NCI-H510A treated with DMSO at 0.1 percent for 48 hours (cell line): Measurements from ENCODE around the gene TRIM29.

Experiments used
- DNase-seq: peaks from one replicate; lab custom pipeline; 2025; lab: John Stamatoyannopoulos, UW

The TRIM29 gene

DNA sequence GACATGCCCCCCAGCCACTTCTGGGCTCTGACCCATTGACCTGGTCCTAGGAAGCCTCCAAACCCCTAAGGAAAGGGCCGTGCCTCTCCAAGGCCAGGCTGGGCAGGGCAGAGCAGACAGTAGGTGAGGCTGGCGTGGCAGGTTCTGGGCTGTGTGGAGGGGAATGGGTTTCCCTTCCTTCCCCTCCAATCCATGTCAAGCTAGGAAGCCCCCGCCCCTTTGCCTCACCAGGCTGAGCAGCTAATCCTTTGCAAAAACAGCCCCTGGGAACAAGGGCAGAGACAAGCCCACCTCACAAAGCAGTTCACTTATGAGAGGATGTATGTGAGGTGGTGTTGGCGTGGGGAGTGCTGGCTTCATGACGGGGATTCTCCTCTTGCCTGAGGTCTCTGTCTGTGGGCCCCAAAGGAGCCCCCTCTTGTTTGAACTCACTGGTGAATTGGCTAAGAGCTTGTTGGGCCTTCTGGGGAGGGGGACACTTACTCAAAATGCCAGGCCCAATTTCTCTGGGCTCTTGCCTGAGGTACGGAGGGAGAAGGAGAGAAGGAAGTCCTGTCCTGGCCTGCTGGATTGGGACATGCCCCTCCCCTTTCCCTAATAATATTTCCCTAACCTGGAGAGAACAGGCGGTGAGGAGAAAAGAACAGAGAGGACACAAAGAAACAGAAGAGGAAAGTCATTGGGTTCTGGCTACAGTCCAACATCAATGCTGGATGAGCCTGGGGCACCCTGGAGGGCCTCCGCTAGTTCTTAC is 1.6 kb upstream of the TRIM29 start:
- DNase-seq: no peak

DNA sequence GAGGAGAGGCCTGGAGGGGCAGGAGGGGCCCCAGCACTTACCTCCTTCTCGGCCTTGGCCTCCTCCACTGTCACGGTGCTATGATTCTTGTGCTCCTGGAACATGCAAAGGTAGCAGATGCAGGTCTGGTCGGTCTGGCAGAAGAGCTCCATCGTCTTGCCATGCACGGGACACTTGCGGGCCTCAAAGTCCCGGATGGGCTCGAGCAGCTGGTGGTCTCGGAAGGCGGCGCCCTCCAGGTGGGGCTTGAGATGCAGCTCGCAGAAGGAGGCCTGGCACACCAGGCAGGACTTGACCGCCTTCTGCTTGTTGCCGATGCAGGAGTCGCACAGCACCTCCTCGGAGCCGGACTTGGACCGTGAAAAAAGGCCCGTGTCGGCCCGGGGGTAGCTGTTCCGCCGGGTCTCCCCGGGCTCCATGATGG is 714 bp downstream of the TRIM29 start:
- DNase-seq: no peak

GRCh38 chr11:120136356-120136755 is 1.6 kb downstream of the TRIM29 start:
- no peak for DNase-seq

- no peak for DNase-seq
Observed at GRCh38 chr11:120135838-120136237, 2.1 kb downstream of the TRIM29 start.

DNA sequence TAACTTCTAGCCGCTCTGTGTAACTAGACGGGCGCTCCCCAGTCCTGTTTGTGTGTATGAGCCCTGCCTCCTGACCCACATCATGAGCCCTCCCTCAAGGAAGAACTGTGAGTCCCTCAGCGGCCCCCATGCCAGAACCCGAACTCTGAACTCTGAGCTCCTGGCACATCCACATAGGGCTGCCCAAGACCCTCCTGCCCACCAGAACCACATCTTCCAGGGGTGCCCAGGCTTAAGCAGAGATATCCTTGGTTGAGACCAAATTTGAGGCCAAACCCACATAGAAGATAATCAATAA is 3.0 kb downstream of the TRIM29 start:
- no peak for DNase-seq

DNA sequence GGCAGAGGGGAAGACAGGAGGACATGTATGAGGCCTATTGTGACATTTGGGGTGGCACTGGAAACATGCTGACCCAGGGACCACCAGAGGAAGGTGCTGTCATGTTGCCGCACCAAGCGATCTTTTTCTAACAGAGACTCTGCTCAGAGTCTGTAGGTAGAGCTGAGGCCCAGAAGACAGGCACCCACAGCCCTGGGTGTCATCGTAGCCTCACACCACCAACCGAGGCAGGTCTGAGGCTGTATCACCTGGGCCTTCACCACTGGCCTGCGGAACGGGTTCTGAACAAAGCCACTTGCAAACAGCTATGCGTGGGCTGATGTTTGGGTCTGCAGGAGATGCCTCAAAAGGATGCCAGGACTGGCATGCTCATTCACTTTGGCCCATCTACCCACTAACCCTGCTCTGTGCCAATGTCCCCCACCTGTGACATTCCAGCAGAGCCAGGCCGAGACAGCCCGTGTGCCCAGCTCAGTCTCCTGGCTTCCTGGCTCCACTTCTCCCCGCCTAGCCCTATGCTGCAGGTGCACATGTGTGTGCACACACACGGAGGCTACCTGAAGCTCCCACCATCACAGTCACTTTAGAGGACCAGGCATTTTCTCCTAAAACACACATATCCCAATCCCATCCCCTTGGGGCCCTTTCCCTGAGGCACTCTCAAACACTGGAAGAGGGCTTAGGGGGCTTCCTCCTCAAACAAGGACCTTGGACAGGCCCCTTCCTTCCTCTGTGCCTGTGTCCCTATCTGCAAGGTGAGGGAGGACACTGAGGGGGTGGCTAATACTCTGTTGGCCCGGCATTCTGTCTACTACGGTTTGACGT is 3.6 kb downstream of the TRIM29 start:
- DNase-seq: no peak

GRCh38 chr11:120133216-120134105 is 4.5 kb downstream of the TRIM29 start:
- no peak for DNase-seq

DNA sequence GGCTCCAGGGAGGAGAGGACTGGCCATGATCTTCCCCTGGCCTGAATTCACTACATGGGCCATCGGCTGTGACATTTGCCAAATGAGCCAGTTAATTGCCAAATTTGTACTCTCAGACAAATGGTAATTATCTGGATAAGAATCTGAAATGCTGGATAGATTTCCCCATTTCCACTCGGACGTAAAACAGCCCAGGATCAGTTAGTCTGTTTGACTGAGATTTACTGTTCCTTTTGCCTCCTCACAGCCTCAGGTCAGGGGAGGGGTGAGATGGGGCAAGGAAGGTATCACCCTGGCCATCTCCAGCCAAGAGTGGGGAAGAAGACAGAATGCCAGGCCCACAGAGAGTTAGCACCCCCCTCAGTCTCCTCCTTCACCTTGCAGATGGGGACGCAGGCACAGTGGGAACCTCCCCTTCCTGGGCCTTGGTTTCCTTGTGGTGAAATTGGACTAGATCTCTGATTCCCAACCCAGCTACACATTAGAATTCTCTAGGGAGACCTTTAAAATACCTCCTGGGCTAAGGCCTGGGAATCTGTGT is 5.2 kb downstream of the TRIM29 start:
- DNase-seq: no peak

DNA sequence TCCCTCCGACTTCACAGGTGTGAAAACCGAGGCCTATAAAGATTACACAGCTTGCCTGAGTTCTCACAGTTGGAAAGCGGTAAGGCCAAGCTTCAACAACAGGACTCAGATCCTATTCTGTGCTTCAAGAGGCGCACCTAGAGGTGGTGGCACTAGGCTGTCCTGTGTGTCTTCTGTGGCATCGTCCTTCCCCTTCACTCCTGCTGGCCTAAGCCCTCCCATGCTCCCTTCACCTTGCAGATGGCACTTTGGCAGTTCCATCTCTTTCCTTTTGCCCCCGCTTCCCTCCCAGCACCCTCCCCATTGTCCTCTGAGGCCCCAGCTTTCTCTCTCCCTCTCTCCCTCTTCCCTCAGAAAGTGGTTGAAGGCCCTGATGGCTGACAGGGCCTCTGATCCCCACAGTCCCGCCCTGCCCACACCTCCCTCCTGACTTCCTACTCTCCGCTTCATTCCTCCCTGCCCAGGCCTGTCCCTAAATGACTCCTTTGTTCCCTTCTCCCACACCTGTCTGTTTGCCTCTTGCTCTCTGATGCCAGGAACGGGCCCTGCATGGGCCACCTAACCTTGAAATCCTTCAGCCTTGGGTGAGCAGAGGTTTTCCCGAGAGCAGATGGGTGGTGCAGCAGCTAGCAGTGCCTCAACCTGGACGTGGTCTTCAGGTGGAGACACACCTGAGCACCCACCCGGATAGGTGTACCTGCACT is 5.8 kb downstream of the TRIM29 start:
- DNase-seq: no peak

GRCh38 chr11:120130991-120131760 is 6.7 kb downstream of the TRIM29 start:
- DNase-seq: no peak

DNA sequence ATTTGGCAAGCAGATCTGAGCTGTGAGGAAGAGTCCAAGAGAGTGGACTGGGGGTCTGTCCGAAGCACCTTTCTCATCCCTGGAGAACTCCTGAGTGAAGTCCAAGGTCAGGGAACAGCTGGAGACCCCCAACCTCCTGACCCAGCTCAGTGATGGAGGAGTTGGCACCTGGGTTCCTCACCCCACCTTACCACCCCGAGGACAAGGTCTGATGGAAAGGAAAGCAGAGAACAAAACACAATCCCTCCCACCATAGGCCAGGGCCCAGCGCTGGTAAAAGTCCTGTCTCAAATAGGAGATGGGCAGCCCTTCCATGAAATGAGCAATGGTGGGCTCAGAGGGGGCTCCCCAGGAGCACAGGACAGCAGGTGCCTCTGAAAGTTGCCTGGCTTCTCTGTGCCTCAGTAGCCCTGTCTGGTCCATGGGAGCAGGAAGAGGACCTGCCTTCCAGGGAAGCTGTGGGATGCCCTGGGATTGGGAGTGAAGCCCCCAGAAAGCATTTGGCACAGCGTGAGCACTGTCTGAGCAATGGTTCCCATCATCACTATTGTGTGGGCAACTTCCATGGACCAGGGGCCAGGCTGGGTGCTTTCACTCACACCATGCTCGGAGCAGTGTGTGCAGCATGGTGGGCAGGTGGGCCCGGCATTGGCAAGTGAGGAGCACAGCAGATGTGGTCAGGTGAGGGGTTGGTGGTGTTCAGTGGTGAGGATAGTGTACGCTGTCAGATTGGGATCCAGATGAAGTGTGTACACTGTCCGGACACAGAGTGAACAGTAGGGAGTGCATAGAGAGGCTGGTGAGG is 7.5 kb downstream of the TRIM29 start:
- no peak for DNase-seq

DNA sequence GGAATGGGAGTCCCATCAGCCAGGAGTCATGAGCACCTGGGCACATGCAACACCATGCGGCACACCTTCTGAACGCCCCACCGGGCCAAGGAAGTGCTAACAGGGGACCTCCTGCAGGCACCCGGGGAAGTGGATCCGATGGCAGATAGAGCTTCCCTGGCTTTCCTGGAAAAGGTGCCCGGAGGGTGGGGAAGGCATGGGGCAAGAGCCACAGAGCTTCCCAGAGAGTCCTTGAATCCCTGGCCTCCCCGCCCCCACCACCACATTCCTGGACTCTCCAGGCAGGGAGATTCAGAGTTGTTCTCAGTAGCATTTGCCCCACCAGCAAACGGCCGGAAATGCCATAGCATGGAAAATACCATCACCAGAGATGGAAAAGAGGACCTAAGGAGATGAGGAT is 8.3 kb downstream of the TRIM29 start:
- no peak for DNase-seq

DNA sequence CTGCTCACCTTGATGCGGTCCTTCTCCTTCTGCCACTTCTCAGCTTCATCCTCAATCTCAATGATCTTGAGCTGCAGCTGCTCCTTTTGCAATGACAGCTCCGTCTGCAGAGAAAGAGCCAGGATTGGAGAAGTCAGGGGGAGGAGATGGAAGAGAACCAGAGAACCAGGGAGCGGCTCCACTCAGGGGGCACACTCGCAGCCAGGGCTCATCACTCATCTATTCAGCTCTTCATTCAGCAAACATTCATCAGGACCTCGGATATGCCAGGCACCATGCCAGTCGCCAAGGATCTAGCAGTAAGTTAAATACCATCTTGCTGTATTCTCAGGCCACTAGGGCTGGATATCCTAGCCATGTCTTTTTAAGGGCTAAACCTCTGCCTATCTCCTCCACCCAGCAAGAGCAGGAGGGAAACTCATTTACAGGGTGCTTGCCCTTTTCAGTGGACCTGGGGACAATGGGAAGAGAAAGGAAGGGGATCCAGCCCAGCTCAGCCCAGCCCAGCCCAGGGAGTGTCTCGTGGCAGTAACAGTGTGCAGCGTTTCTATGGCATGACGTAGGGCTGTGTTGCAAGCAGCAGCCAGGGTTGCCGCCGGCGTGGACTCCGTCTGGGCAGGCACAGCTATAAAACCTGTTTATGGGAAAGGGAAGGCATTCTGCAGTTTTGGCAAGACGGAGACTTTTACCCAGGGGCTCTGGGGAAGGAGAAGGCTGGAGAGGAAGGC is 9.4 kb downstream of the TRIM29 start:
- no peak for DNase-seq

GRCh38 chr11:120127236-120127635 is 10.7 kb downstream of the TRIM29 start:
- no peak for DNase-seq

- DNase-seq: no peak
Observed at GRCh38 chr11:120126620-120127019, 11.3 kb downstream of the TRIM29 start.

GRCh38 chr11:120125509-120125908 is 12.4 kb downstream of the TRIM29 start:
- DNase-seq: no peak

DNA sequence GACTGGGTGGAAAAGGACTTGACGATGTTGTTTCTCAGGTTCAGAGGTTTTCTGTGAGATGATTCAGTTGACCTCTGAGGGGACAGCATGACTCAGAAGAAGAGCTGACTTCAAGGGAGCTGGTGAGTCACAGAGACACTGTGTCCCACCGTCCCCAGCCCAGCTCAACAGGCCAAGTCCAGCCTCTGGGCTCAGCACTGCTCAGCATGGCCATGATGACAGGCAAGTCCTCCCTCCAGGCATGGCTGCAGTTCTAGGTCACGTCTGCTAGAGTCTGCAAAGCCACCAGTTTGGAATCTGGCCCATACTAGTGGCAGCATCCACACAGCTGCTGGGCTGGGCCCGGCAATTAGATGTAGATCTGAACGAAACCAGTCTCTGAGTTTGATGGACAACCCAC is 12.9 kb downstream of the TRIM29 start:
- no peak for DNase-seq

DNA sequence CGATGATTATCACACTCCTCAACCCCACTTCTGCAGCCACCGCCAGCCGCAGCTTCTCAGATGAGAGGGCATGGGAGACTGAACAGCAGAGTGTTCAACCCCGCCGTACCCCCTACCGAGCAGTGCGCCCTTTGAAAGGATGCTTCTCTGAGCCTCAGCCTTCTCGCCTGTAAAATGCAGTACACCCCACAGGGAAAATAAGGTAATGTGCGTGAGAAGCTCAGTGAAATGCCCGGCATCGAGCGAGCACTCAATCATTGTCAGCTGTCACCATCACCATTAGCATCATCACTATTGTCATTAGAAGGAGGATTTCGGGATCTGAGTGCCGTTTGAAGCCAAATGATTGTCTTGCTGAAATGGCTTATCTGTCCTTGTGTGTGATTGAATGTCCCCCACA is 13.6 kb downstream of the TRIM29 start:
- no peak for DNase-seq

- no peak for DNase-seq
Observed at GRCh38 chr11:120123946-120124345, 14.0 kb downstream of the TRIM29 start.
